Karpas-422 (cell line): ENCODE data around the gene NISCH. TPM values are rescaled to one million over a fixed set of nuclear protein-coding genes. Genes with fewer than 3 reads are reported as not detected.
A peak's percentile ranks its signal among the peaks of the same experiment; 100 is the strongest.

ENCODE experiments used
- DNase-seq: peaks from one replicate; pipeline ENCODE4 v3.0.0-alpha.2; 2015
- H2AFZ ChIP-seq: fragments of 200-600 bp; sonication (generic); 2 replicates; pipeline ENCODE4 v1.6.1; 2014; ENCODE audit warnings: antibody characterized with exemption, low read length, mixed read lengths
- H3K27ac ChIP-seq: fragments of 200-600 bp; sonication (generic); 2 replicates; pipeline ENCODE4 v1.5.1; 2014; ENCODE audit warnings: mild to moderate bottlenecking, low read length, moderate library complexity
- H3K27me3 ChIP-seq: fragments of 200-600 bp; sonication (generic); 2 replicates; pipeline ENCODE4 v1.6.1; 2014; ENCODE audit warnings: low read length, mixed read lengths
- H3K36me3 ChIP-seq: fragments of 200-600 bp; sonication (generic); 2 replicates; pipeline ENCODE4 v1.6.1; 2014; ENCODE audit warnings: low read length, mixed read lengths; ENCODE audit not compliant: insufficient read depth
- H3K4me1 ChIP-seq: fragments of 200-600 bp; sonication (generic); 2 replicates; pipeline ENCODE4 v1.6.1; 2014; ENCODE audit warnings: mild to moderate bottlenecking, low read length, mixed read lengths
- H3K4me2 ChIP-seq: fragments of 200-600 bp; sonication (generic); 2 replicates; pipeline ENCODE4 v1.6.1; 2014; ENCODE audit warnings: low read length, low read depth, mild to moderate bottlenecking; ENCODE audit not compliant: poor library complexity, severe bottlenecking
- H3K4me3 ChIP-seq: fragments of 200-600 bp; sonication (generic); 2 replicates; pipeline ENCODE4 v1.5.1; 2014; ENCODE audit warnings: mild to moderate bottlenecking, antibody characterized with exemption, low read length, mixed read lengths
- H3K79me2 ChIP-seq: fragments of 200-600 bp; sonication (generic); 2 replicates; pipeline ENCODE4 v1.6.1; 2014; ENCODE audit warnings: mild to moderate bottlenecking, low read length, mixed read lengths
- H3K9ac ChIP-seq: fragments of 200-600 bp; sonication (generic); 2 replicates; pipeline ENCODE4 v1.6.0; 2014; ENCODE audit warnings: low read length
- H3K9me2 ChIP-seq: fragments of 200-600 bp; sonication (generic), shearing (Covaris generic); replicated peaks from 2 replicates; pipeline ENCODE4 v1.6.0; 2014; ENCODE audit warnings: mild to moderate bottlenecking, low read length, moderate library complexity; ENCODE audit not compliant: insufficient read depth
- H3K9me3 ChIP-seq: fragments of 300-700, 200-600 bp; sonication (generic); 2 replicates; pipeline ENCODE4 v1.6.1; 2014; ENCODE audit warnings: low read length, mixed read lengths
- H4K20me1 ChIP-seq: fragments of 200-600 bp; sonication (generic); 2 replicates; pipeline ENCODE4 v1.6.1; 2014; ENCODE audit warnings: mild to moderate bottlenecking, antibody characterized with exemption, low read length, low read depth; ENCODE audit not compliant: insufficient read depth
- total RNA-seq: library from RNA; depleted of rRNA; stranded (reverse); fragments of >200 nt; shearing (Covaris generic); gene quantifications from 2 replicates; pipeline ENCODE4 v1.2.3, GENCODE V29; 2014; ENCODE audit warnings: low replicate concordance

NISCH gene
- total RNA-seq, 1 experiment from 2014 or later: 44.2 TPM

- Histone ChIP-seq H3K27me3 (no peaks in the 10 kb centered on the region), H3K4me2 (no peak overlapping the region), H3K36me3 (no peaks in the 10 kb centered on the region), H3K4me1 (peaks cover 6% of the 10 kb centered on the region; the same call in 1 of the 2 replicates), H3K4me3 (no peak overlapping the region), H3K9me2 (no peaks in the 10 kb centered on the region), H3K79me2 (no peaks in the 10 kb centered on the region), H4K20me1 (no peaks in the 10 kb centered on the region), H3K9me3 (no peaks in the 10 kb centered on the region), H3K27ac (no peak overlapping the region), H3K9ac (no peak overlapping the region), H2AFZ (no peak overlapping the region)
- no peak for DNase-seq
Observed at GRCh38 chr3:52442409-52443267, 12.8 kb upstream of the NISCH start.

GRCh38 chr3:52443268-52443610, 12.2 kb upstream of the NISCH start:
- Histone ChIP-seq H3K4me2 (no peak overlapping the region), H3K4me3 (no peak overlapping the region), H3K27me3 (no peaks in the 10 kb centered on the region), H3K36me3 (no peaks in the 10 kb centered on the region), H3K9me3 (no peaks in the 10 kb centered on the region), H3K27ac (no peak overlapping the region), H3K79me2 (no peaks in the 10 kb centered on the region), H3K4me1 (peaks cover 6% of the 10 kb centered on the region; the same call in 1 of the 2 replicates), H3K9me2 (no peaks in the 10 kb centered on the region), H3K9ac (no peak overlapping the region), H2AFZ (no peak overlapping the region), H4K20me1 (no peaks in the 10 kb centered on the region)
- DNase-seq: no peak

- no peaks in the 10 kb centered on the region for H3K36me3 ChIP-seq
- H2AFZ ChIP-seq: no peak overlapping the region
- no peak for DNase-seq
- H3K4me3 ChIP-seq: no peak overlapping the region
- no peaks in the 10 kb centered on the region for H3K9me3 ChIP-seq
- no peak overlapping the region for H3K9ac ChIP-seq
- no peaks in the 10 kb centered on the region for H3K79me2 ChIP-seq
- H3K9me2 ChIP-seq: no peaks in the 10 kb centered on the region
- peak overlapping the region; percentile 46 for H3K4me2 ChIP-seq
- H3K27ac ChIP-seq: no peak overlapping the region
- H3K27me3 ChIP-seq: no peaks in the 10 kb centered on the region
- no peaks in the 10 kb centered on the region for H4K20me1 ChIP-seq
- H3K4me1 ChIP-seq: peaks cover 6% of the 10 kb centered on the region; the same call in 1 of the 2 replicates
Observed at GRCh38 chr3:52443791-52444687, 11.4 kb upstream of the NISCH start.

- Histone ChIP-seq H4K20me1 (no peaks in the 10 kb centered on the region), H3K9me3 (no peaks in the 10 kb centered on the region), H3K36me3 (no peaks in the 10 kb centered on the region), H3K27ac (no peak within 1 kb of the TSS), H3K79me2 (no peaks in the 10 kb centered on the region), H2AFZ (no peak within 1 kb of the TSS), H3K4me2 (peak within 1 kb of the TSS; percentile 46), H3K9me2 (no peaks in the 10 kb centered on the region), H3K27me3 (no peaks in the 10 kb centered on the region), H3K4me1 (peaks cover 6% of the 10 kb centered on the region; the same call in 1 of the 2 replicates), H3K9ac (no peak within 1 kb of the TSS; the same call in 1 of the 2 replicates), H3K4me3 (no peak within 1 kb of the TSS)
- peak; percentile 90 for DNase-seq
Observed at GRCh38 chr3:52444860-52445793, 10.3 kb upstream of the NISCH start, which contains the start of gene SEMA3G. SEMA3G (minus strand) TSS chr3:52445103; CDS start chr3:52445027, 76 bp downstream.

- Histone ChIP-seq H3K9me3 (no peaks in the 10 kb centered on the region), H3K27me3 (no peaks in the 10 kb centered on the region), H3K4me2 (no peak overlapping the region), H3K36me3 (no peaks in the 10 kb centered on the region), H3K79me2 (no peaks in the 10 kb centered on the region), H2AFZ (no peak overlapping the region), H3K27ac (no peak overlapping the region), H4K20me1 (no peaks in the 10 kb centered on the region), H3K4me3 (no peak overlapping the region), H3K9ac (no peak overlapping the region), H3K9me2 (no peaks in the 10 kb centered on the region), H3K4me1 (peaks cover 6% of the 10 kb centered on the region; the same call in 1 of the 2 replicates)
- no peak for DNase-seq
Observed at GRCh38 chr3:52446042-52446441, 9.4 kb upstream of the NISCH start.

GRCh38 chr3:52446631-52447511, 8.5 kb upstream of the NISCH start:
- no peaks in the 10 kb centered on the region for H3K27me3 ChIP-seq
- no peaks in the 10 kb centered on the region for H3K79me2 ChIP-seq
- H3K27ac ChIP-seq: no peak overlapping the region
- no peak overlapping the region for H2AFZ ChIP-seq
- no peaks in the 10 kb centered on the region for H3K9me3 ChIP-seq
- H3K4me1 ChIP-seq: peaks cover 6% of the 10 kb centered on the region; the same call in 1 of the 2 replicates
- no peak overlapping the region for H3K4me2 ChIP-seq
- DNase-seq: peak; percentile 93
- no peaks in the 10 kb centered on the region for H3K36me3 ChIP-seq
- H4K20me1 ChIP-seq: no peaks in the 10 kb centered on the region
- H3K4me3 ChIP-seq: no peak overlapping the region
- H3K9me2 ChIP-seq: no peaks in the 10 kb centered on the region
- no peak overlapping the region for H3K9ac ChIP-seq
